Activated T-cell treated with anti-CD3 and anti-CD28 coated beads for 48 hours (primary cell): ENCODE data around the gene ETV3L.

Source experiments
- DNase-seq: peaks from one replicate; pipeline ENCODE4 v3.0.0-alpha.2; 2020; ENCODE audit warnings: low read depth

ETV3L gene

GRCh38 chr1:157132111-157132510, 32.5 kb upstream of the ETV3L start:
- no peak for DNase-seq

GRCh38 chr1:157131281-157131680, 31.7 kb upstream of the ETV3L start:
- DNase-seq: no peak

- DNase-seq: no peak
These were observed 25.2 kb upstream of the ETV3L start for GRCh38 chr1:157124855-157125254.

GRCh38 chr1:157119448-157119847, 19.8 kb upstream of the ETV3L start:
- no peak for DNase-seq

GRCh38 chr1:157119008-157119407, 19.4 kb upstream of the ETV3L start:
- no peak for DNase-seq

GRCh38 chr1:157117527-157118057, 18.0 kb upstream of the ETV3L start:
- no peak for DNase-seq

- DNase-seq: no peak
These were observed 17.1 kb upstream of the ETV3L start for GRCh38 chr1:157116737-157117103.

- DNase-seq: no peak
These were observed 16.5 kb upstream of the ETV3L start for GRCh38 chr1:157115851-157116736.

GRCh38 chr1:157115429-157115838, 15.8 kb upstream of the ETV3L start:
- DNase-seq: no peak

- DNase-seq: no peak
These were observed 14.8 kb upstream of the ETV3L start for GRCh38 chr1:157114183-157115121.

GRCh38 chr1:157113631-157114030, 14.0 kb upstream of the ETV3L start:
- DNase-seq: no peak

GRCh38 chr1:157113106-157113505, 13.5 kb upstream of the ETV3L start:
- DNase-seq: no peak

- DNase-seq: no peak
These were observed 12.7 kb upstream of the ETV3L start for GRCh38 chr1:157112186-157112867.

GRCh38 chr1:157111396-157112165, 12.0 kb upstream of the ETV3L start:
- DNase-seq: no peak

GRCh38 chr1:157110686-157111085, 11.1 kb upstream of the ETV3L start:
- no peak for DNase-seq

GRCh38 chr1:157110003-157110402, 10.4 kb upstream of the ETV3L start:
- no peak for DNase-seq

- no peak for DNase-seq
These were observed 8.8 kb upstream of the ETV3L start for GRCh38 chr1:157108448-157108847.

- no peak for DNase-seq
These were observed 8.1 kb upstream of the ETV3L start for GRCh38 chr1:157107702-157108101.

- DNase-seq: no peak
These were observed 7.2 kb upstream of the ETV3L start for GRCh38 chr1:157106813-157107189.

GRCh38 chr1:157105988-157106812, 6.6 kb upstream of the ETV3L start:
- DNase-seq: peak; percentile 29
